ELR (cell line): ENCODE results near the gene FBXL19.
"Not testable (repeated sequence)": the region's sequence is repeated elsewhere in the genome, so short reads cannot be mapped to it uniquely, and the experiment has no call there.

Experiments
- DNase-seq: peaks from one replicate; pipeline ENCODE4 v3.0.0-alpha.2; 2015; ENCODE audit warnings: low read depth

The FBXL19 gene

GRCh38 chr16:30923554-30924075 is at the start of gene FBXL19:
TSS of gene FBXL19 (plus strand) at chr16:30923572. CDS start at chr16:30925755, 2,183 bp downstream.
- no peak for DNase-seq

- no peak for DNase-seq
These were observed 49.0 kb upstream of the FBXL19 start for GRCh38 chr16:30874244-30874820.

- peak; percentile 91 for DNase-seq
These were observed 48.3 kb upstream of the FBXL19 start for GRCh38 chr16:30874821-30875717.

GRCh38 chr16:30875871-30876801 is 47.2 kb upstream of the FBXL19 start:
- DNase-seq, result peak; percentile 45

- DNase-seq, result peak; percentile 31
These were observed 46.5 kb upstream of the FBXL19 start for GRCh38 chr16:30876867-30877266.

- DNase-seq, result no peak
These were observed 40.7 kb upstream of the FBXL19 start for GRCh38 chr16:30882429-30883310.

GRCh38 chr16:30884760-30885159 is 38.6 kb upstream of the FBXL19 start:
- DNase-seq, result no peak

GRCh38 chr16:30885196-30885595 is 38.2 kb upstream of the FBXL19 start:
- DNase-seq, result no peak

- DNase-seq, result no peak
These were observed 37.2 kb upstream of the FBXL19 start for GRCh38 chr16:30886145-30886544.

- DNase-seq, result no peak
These were observed 35.4 kb upstream of the FBXL19 start for GRCh38 chr16:30887927-30888326.

GRCh38 chr16:30888856-30889499 is 34.4 kb upstream of the FBXL19 start:
- no peak for DNase-seq

GRCh38 chr16:30889721-30890120 is 33.7 kb upstream of the FBXL19 start:
- no peak for DNase-seq

- not testable (repeated sequence) for DNase-seq
These were observed 32.1 kb upstream of the FBXL19 start for GRCh38 chr16:30891043-30891823.

- no peak for DNase-seq
These were observed 30.5 kb upstream of the FBXL19 start for GRCh38 chr16:30892670-30893416.

GRCh38 chr16:30893417-30893743 is 30.0 kb upstream of the FBXL19 start:
- peak; percentile 31 for DNase-seq

GRCh38 chr16:30893744-30894539 is 29.4 kb upstream of the FBXL19 start, which contains the start of gene BCL7C:
TSS of gene BCL7C (minus strand) at chr16:30894077. CDS start at chr16:30893944, 133 bp downstream.
- DNase-seq, result peak; percentile 92

- no peak for DNase-seq
These were observed 28.6 kb upstream of the FBXL19 start for GRCh38 chr16:30894540-30895368.
